AG04450 (cell line): Measurements from ENCODE around the gene TOP1. TPM values are rescaled to one million over a fixed set of nuclear protein-coding genes. Genes with fewer than 3 reads are reported as not detected.

Experiments
- CTCF ChIA-PET: fragments of 300-600, 350-600 bp; formaldehyde crosslinking; extraction: SDS; loops from one replicate; lab custom pipeline; 2022; ENCODE audit warnings: antibody characterized with exemption, inconsistent platforms; lab: Charles Lee
- POLR2A ChIA-PET: fragments of 350-600 bp; formaldehyde crosslinking; extraction: SDS; loops from one replicate; lab custom pipeline; 2021; ENCODE audit warnings: antibody characterized with exemption, inconsistent platforms; lab: Yijun Ruan, JAX
- DNase-seq: peaks from one replicate; pipeline ENCODE4 v3.0.0-alpha.2; 2011; ENCODE audit warnings: low read depth, low spot score
- H3K27ac ChIP-seq: one replicate; pipeline ENCODE4 v1.5.1; 2012; ENCODE audit warnings: low read depth, low read length, control low read depth
- H3K27me3 ChIP-seq: one replicate; pipeline ENCODE4 v1.6.0; 2012; ENCODE audit warnings: low read length; ENCODE audit not compliant: control insufficient read depth, insufficient read depth
- H3K4me3 ChIP-seq: 2 replicates; pipeline ENCODE4 v1.5.1; 2011; ENCODE audit warnings: mild to moderate bottlenecking, low read depth, low read length, control low read depth
- H3K9me3 ChIP-seq: 2 replicates; pipeline ENCODE4 v1.5.1; 2012; ENCODE audit warnings: low read length; ENCODE audit not compliant: control insufficient read depth, insufficient read depth
- CTCF ChIP-seq: IDR thresholded peaks from 2 replicates; pipeline ENCODE4 v1.5.1; 2011; ENCODE audit warnings: low read depth, low read length, control low read depth, inconsistent platforms
- polyA plus RNA-seq: library from polyadenylated mRNA; depleted of rRNA; stranded (reverse); fragments of >200 nt; gene quantifications from 2 replicates; pipeline ENCODE4 v1.2.3, GENCODE V29; 2011

Gene TOP1
- polyA plus RNA-seq, 1 experiment, result 29.1 TPM

GRCh38 chr20:41044409-41045062, 15.9 kb downstream of the TOP1 start:
- TF ChIP-seq CTCF, result no peak
- no peak for DNase-seq
- H3K9me3 ChIP-seq, result no peaks in the 10 kb centered on the region
- H3K27me3 ChIP-seq, result no peaks in the 10 kb centered on the region
- H3K4me3 ChIP-seq, result no peak overlapping the region
- ChIA-PET CTCF (interaction anchor here (1.8 kb wide), 1 partner anchor 54 kb away, joined by 8 read pairs; no protein-coding TSS in a partner anchor), POLR2A (no interaction called here)
- no peak overlapping the region for H3K27ac ChIP-seq

- H3K4me3 ChIP-seq, result no peak overlapping the region
- H3K27me3 ChIP-seq, result no peaks in the 10 kb centered on the region
- no peak for TF ChIP-seq CTCF
- CTCF ChIA-PET, result interaction anchor here (1.3 to 1.8 kb wide), 2 partner anchors 32 to 55 kb away, joined by 4 to 8 read pairs; no protein-coding TSS in a partner anchor
- no peak for DNase-seq
- H3K27ac ChIP-seq, result no peak overlapping the region
- no peaks in the 10 kb centered on the region for H3K9me3 ChIP-seq
- POLR2A ChIA-PET, result no interaction called here
Observed at GRCh38 chr20:41045671-41046070, 17.0 kb downstream of the TOP1 start.

DNA sequence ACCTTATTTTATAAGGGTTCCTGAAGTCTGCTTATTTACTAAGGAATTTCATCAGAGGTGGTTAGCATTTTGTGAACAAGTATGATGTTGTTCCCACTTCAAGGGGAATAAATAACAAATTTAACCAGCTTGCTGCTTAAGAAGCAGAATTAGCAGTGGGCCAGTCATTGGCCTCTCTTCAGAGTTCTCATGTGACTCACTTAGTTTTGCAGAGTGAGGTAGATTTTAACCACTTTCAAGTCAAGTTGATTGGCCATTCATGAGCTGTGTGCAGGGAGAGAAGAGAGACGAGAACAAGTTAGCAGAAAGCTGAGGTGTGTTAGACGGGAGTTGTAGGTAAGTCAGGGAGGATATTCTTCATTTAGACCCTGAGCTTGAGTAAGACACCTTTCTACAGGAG, 18.1 kb downstream of the TOP1 start:
- TF ChIP-seq CTCF, result no peak
- no peak for DNase-seq
- Histone ChIP-seq H3K27me3 (no peaks in the 10 kb centered on the region), H3K27ac (no peak overlapping the region), H3K9me3 (no peaks in the 10 kb centered on the region), H3K4me3 (no peak overlapping the region)
- ChIA-PET CTCF (interaction anchor here (1.3 to 2.3 kb wide), 2 partner anchors 30 to 56 kb away, joined by 4 to 13 read pairs; no protein-coding TSS in a partner anchor), POLR2A (interaction anchor here (0.6 kb wide), 1 partner anchor 52 kb away, joined by 6 read pairs; no protein-coding TSS in a partner anchor)

- no peak for TF ChIP-seq CTCF
- ChIA-PET POLR2A (interaction anchor here (0.6 kb wide), 1 partner anchor 51 kb away, joined by 6 read pairs; no protein-coding TSS in a partner anchor), CTCF (interaction anchor here (0.7 to 2.3 kb wide), 3 partner anchors 56 to 79 kb away, joined by 3 to 13 read pairs (median 4); no protein-coding TSS in a partner anchor)
- Histone ChIP-seq H3K9me3 (no peaks in the 10 kb centered on the region), H3K27me3 (no peaks in the 10 kb centered on the region), H3K27ac (no peak overlapping the region), H3K4me3 (peak overlapping the region; percentile 5; the same call in 1 of the 2 replicates)
- no peak for DNase-seq
Observed at GRCh38 chr20:41047279-41047974, 18.8 kb downstream of the TOP1 start.

DNA sequence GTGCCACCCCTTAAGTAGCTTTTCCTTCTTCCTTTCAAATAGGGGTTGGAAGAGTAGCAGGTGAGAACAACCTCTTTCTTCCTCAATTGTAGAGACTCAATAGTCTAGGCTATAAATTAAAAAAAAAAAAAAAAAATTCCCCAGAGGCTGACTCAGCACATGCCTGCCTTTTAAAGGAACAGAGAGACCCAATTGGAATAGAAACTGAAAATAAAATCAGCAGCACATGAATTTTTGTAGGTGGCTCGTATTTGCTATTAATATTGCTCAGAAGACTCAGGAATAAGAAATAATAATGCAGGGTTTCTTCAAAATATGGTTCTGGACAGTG, 19.3 kb downstream of the TOP1 start:
- ChIA-PET CTCF (interaction anchor here (0.7 to 2.3 kb wide), 3 partner anchors 57 to 79 kb away, joined by 3 to 13 read pairs (median 4); no protein-coding TSS in a partner anchor), POLR2A (no interaction called here)
- no peak overlapping the region for H3K27ac ChIP-seq
- peak overlapping the region; percentile 29 for H3K4me3 ChIP-seq
- H3K27me3 ChIP-seq, result no peaks in the 10 kb centered on the region
- TF ChIP-seq CTCF, result no peak
- no peaks in the 10 kb centered on the region for H3K9me3 ChIP-seq
- no peak for DNase-seq
